Astrocyte (in vitro differentiated cells and primary cell): ENCODE measurements around the gene MYO9A. TPM values are rescaled to one million over a fixed set of nuclear protein-coding genes. Genes with fewer than 3 reads are reported as not detected.

Experiments
- DNase-seq: peaks from one replicate; pipeline ENCODE4 v3.0.0-alpha.2; 2010; ENCODE audit warnings: low read depth
- FAIRE-seq: peaks from 2 replicates; lab custom pipeline; 2011; peaks lifted over from hg19 to GRCh38; lab: Jason Lieb, UNC
- H2AFZ ChIP-seq: 2 replicates; pipeline ENCODE4 v1.6.0; 2012; ENCODE audit warnings: low read depth, low read length, inconsistent platforms
- H3K27ac ChIP-seq: 2 replicates; pipeline ENCODE4 v1.5.1; 2011; ENCODE audit warnings: low read depth, low read length, inconsistent platforms
- H3K27me3 ChIP-seq: 2 replicates; pipeline ENCODE4 v1.6.0; 2011; ENCODE audit warnings: low read length, inconsistent platforms; ENCODE audit not compliant: insufficient read depth
- H3K36me3 ChIP-seq: 2 replicates; pipeline ENCODE4 v1.5.1; 2011; ENCODE audit warnings: low read length, inconsistent platforms; ENCODE audit not compliant: insufficient read depth
- H3K4me1 ChIP-seq: 2 replicates; pipeline ENCODE4 v1.5.1; 2011; ENCODE audit warnings: low read length, inconsistent platforms; ENCODE audit not compliant: insufficient read depth
- H3K4me2 ChIP-seq: 2 replicates; pipeline ENCODE4 v1.6.0; 2012; ENCODE audit warnings: low read length, inconsistent platforms
- H3K4me3 ChIP-seq: 2 replicates; pipeline ENCODE4 v1.5.1; 2011; ENCODE audit warnings: low read depth, mild to moderate bottlenecking, low read length, inconsistent platforms; ENCODE audit not compliant: insufficient read depth
- H3K79me2 ChIP-seq: 2 replicates; pipeline ENCODE4 v1.6.0; 2012; ENCODE audit warnings: mild to moderate bottlenecking, low read length, inconsistent platforms; ENCODE audit not compliant: insufficient read depth
- H3K9ac ChIP-seq: 2 replicates; pipeline ENCODE4 v1.6.0; 2012; ENCODE audit warnings: mild to moderate bottlenecking, low read length, inconsistent platforms
- H3K9me3 ChIP-seq: 2 replicates; pipeline ENCODE4 v1.5.1; 2012; ENCODE audit warnings: low read depth, mild to moderate bottlenecking, low read length, inconsistent platforms; ENCODE audit not compliant: insufficient read depth
- H4K20me1 ChIP-seq: 2 replicates; pipeline ENCODE4 v1.6.0; 2012; ENCODE audit warnings: low read length, inconsistent platforms; ENCODE audit not compliant: insufficient read depth
- H3K27ac Mint-ChIP-seq: one replicate; pipeline ENCODE4 v1.8.0; 2021; ENCODE audit warnings: mild to moderate bottlenecking, mixed read lengths; ENCODE audit not compliant: unreplicated experiment
- H3K27me3 Mint-ChIP-seq: one replicate; pipeline ENCODE4 v1.8.0; 2021; ENCODE audit warnings: low read depth, mixed read lengths; ENCODE audit not compliant: unreplicated experiment
- H3K36me3 Mint-ChIP-seq: one replicate; pipeline ENCODE4 v1.8.0; 2021; ENCODE audit warnings: low read depth, mixed read lengths; ENCODE audit not compliant: unreplicated experiment
- H3K4me1 Mint-ChIP-seq: one replicate; pipeline ENCODE4 v1.8.0; 2021; ENCODE audit warnings: low read depth, mixed read lengths; ENCODE audit not compliant: unreplicated experiment
- H3K4me3 Mint-ChIP-seq: one replicate; pipeline ENCODE4 v1.8.0; 2021; ENCODE audit warnings: mild to moderate bottlenecking, moderate library complexity, mixed read lengths; ENCODE audit not compliant: unreplicated experiment
- H3K9me3 Mint-ChIP-seq: one replicate; pipeline ENCODE4 v1.8.0; 2021; ENCODE audit warnings: mild to moderate bottlenecking, mixed read lengths; ENCODE audit not compliant: unreplicated experiment
- CTCF ChIP-seq: IDR thresholded peaks from 2 replicates; pipeline ENCODE4 v1.5.1; 2011; ENCODE audit warnings: low read depth, mild to moderate bottlenecking, inconsistent platforms, low read length, moderate library complexity; ENCODE audit not compliant: insufficient read depth
- EZH2 ChIP-seq: IDR thresholded peaks from 2 replicates; pipeline ENCODE4 v1.6.1; 2012; ENCODE audit warnings: mild to moderate bottlenecking, low read length, inconsistent platforms; ENCODE audit not compliant: insufficient read depth
- total RNA-seq: library from RNA; stranded (reverse); gene quantifications from 2 replicates; pipeline ENCODE4 v1.2.1, GENCODE V29; 2021

Gene MYO9A
- total RNA-seq, 1 donor from 2014 or later: 26.4 TPM

- H3K36me3 ChIP-seq: no peaks in the 10 kb centered on the region
- no peaks in the 10 kb centered on the region for H3K27me3 ChIP-seq
- no peak overlapping the region for H3K4me2 ChIP-seq
- no peak overlapping the region for H3K4me3 ChIP-seq
- H3K27me3 Mint-ChIP-seq: no peaks in the 10 kb centered on the region
- DNase-seq (peak; percentile 18), FAIRE-seq (no peak)
- peaks cover 15% of the 10 kb centered on the region for H3K4me1 Mint-ChIP-seq
- H3K79me2 ChIP-seq: peaks cover 17% of the 10 kb centered on the region
- no peaks in the 10 kb centered on the region for H3K4me1 ChIP-seq
- TF ChIP-seq EZH2: no peak
- no peak for TF ChIP-seq CTCF
- H4K20me1 ChIP-seq: peaks cover 53% of the 10 kb centered on the region
- H3K27ac ChIP-seq: no peak overlapping the region
- no peak overlapping the region for H3K9ac ChIP-seq
- H3K4me3 Mint-ChIP-seq: peak overlapping the region; percentile 2
- H3K27ac Mint-ChIP-seq: no peak overlapping the region
- no peak overlapping the region for H2AFZ ChIP-seq
- H3K36me3 Mint-ChIP-seq: no peaks in the 10 kb centered on the region
- no peaks in the 10 kb centered on the region for H3K9me3 ChIP-seq
- H3K9me3 Mint-ChIP-seq: no peaks in the 10 kb centered on the region
Observed at GRCh38 chr15:72050700-72051099, 67.2 kb downstream of the MYO9A start.

GRCh38 chr15:72047020-72047419 lies 70.9 kb downstream of the MYO9A start:
- Histone ChIP-seq H3K9ac (no peak overlapping the region), H3K9me3 (no peaks in the 10 kb centered on the region), H3K4me2 (no peak overlapping the region), H4K20me1 (peaks cover 31% of the 10 kb centered on the region), H3K27ac (no peak overlapping the region), H3K79me2 (peaks cover 11% of the 10 kb centered on the region), H3K36me3 (no peaks in the 10 kb centered on the region), H3K27me3 (no peaks in the 10 kb centered on the region), H2AFZ (no peak overlapping the region), H3K4me3 (no peak overlapping the region), H3K4me1 (no peaks in the 10 kb centered on the region)
- H3K27me3 Mint-ChIP-seq: no peaks in the 10 kb centered on the region
- TF ChIP-seq EZH2: no peak
- TF ChIP-seq CTCF: no peak
- no peak overlapping the region for H3K27ac Mint-ChIP-seq
- H3K9me3 Mint-ChIP-seq: no peaks in the 10 kb centered on the region
- H3K4me1 Mint-ChIP-seq: peaks cover 15% of the 10 kb centered on the region
- H3K36me3 Mint-ChIP-seq: peaks cover 1% of the 10 kb centered on the region
- DNase-seq (peak; percentile 63), FAIRE-seq (no peak)
- H3K4me3 Mint-ChIP-seq: no peak overlapping the region

- Histone ChIP-seq H3K4me3 (no peak overlapping the region), H3K4me2 (no peak overlapping the region), H3K9ac (no peak overlapping the region), H3K79me2 (peaks cover 15% of the 10 kb centered on the region), H3K36me3 (peaks cover 3% of the 10 kb centered on the region), H2AFZ (no peak overlapping the region), H3K27ac (no peak overlapping the region), H4K20me1 (peaks cover 21% of the 10 kb centered on the region), H3K9me3 (no peaks in the 10 kb centered on the region), H3K27me3 (no peaks in the 10 kb centered on the region), H3K4me1 (no peaks in the 10 kb centered on the region)
- DNase-seq (no peak), FAIRE-seq (no peak)
- Mint-ChIP-seq H3K9me3 (no peaks in the 10 kb centered on the region), H3K27ac (no peak overlapping the region), H3K36me3 (peaks cover 5% of the 10 kb centered on the region), H3K4me1 (peaks cover 13% of the 10 kb centered on the region), H3K27me3 (no peaks in the 10 kb centered on the region), H3K4me3 (no peak overlapping the region)
- TF ChIP-seq EZH2: no peak
- no peak for TF ChIP-seq CTCF
Observed at GRCh38 chr15:72044956-72045355, 73.0 kb downstream of the MYO9A start.
